Adrenal gland (tissue), 12 donors: Measurements from ENCODE around the gene KCND2. TPM values are rescaled to one million over a fixed set of nuclear protein-coding genes. Genes with fewer than 3 reads are reported as not detected.

Source experiments
- DNase-seq, 7 donors: peaks; one replicate each; pipeline ENCODE4 v3.0.0-alpha.2; 2019 to 2020
- H3K27ac ChIP-seq, 5 donors: fragments of 200-600 bp; sonication (generic) in 4 of 5; 1 replicate in 3 of 5; 2 replicates in 2 of 5; pipeline versions ENCODE4 v1.5.1 to v1.8.0; 2016 to 2020; ENCODE audit warnings: mild to moderate bottlenecking in 1 of 5
- H3K27me3 ChIP-seq: fragments of 200-600 bp; 2 replicates; pipeline ENCODE4 v1.8.0; 2021
- H3K36me3 ChIP-seq, 2 donors: fragments of 200-600 bp; replicated peaks in 1 of 2; 1 replicate in 1 of 2; 2 replicates in 1 of 2; pipeline versions ENCODE4 v1.5.1 to v1.8.0; 2018 to 2022
- H3K4me1 ChIP-seq, 2 donors: fragments of 200-600 bp; replicated peaks in 1 of 2; 1 replicate in 1 of 2; 2 replicates in 1 of 2; pipeline versions ENCODE4 v1.5.1 to v1.8.0; 2018 to 2021
- H3K4me3 ChIP-seq, 4 donors: fragments of 200-600 bp; sonication (generic) in 3 of 4; one replicate each; pipeline ENCODE4 v1.5.1; 2016 to 2018
- H3K9me3 ChIP-seq, 3 donors: fragments of 200-600 bp; sonication (generic) in 1 of 3; replicated peaks in 1 of 3; 1 replicate in 2 of 3; 2 replicates in 1 of 3; pipeline versions ENCODE4 v1.5.1 to v1.8.0; 2016 to 2021
- POLR2A ChIP-seq, 2 donors: fragments of 450-650 bp; IDR thresholded peaks; one replicate each; pipeline ENCODE4 v1.6.1; 2017; ENCODE audit warnings: antibody characterized with exemption in 2 of 2, mild to moderate bottlenecking in 2 of 2, moderate library complexity in 1 of 2
- WGBS, 4 donors: extraction: QIAGEN DNeasy Blood & Tissue Kit in 2 of 4; methylation state at CpG; one replicate each; pipeline versions ENCODE4 v1.1.5 to v1.1.7; 2013 to 2017; 5-methylcytosine and 5-hydroxymethylcytosine counted together
- intact Hi-C, 2 donors: fragments of 100-400 bp; cut with DNase I; formaldehyde crosslinking; loops; one replicate each; pipeline versions ENCODE4 v1.14.1 to v1.15.0; 2022 to 2023
- polyA plus RNA-seq, 3 donors: library from polyadenylated mRNA; stranded (reverse); fragments of 200-250 nt in 2 of 3; fragments of 350-450 nt in 1 of 3; fragmentation: Illumina TruSeq in 1 of 3; extraction: RNeasy Lipid Tissue Mini Kit (QIAGEN cat#74804) in 1 of 3; gene quantifications; one replicate each; pipeline ENCODE4 v1.2.3, GENCODE V29; 2013 to 2014
- total RNA-seq, 9 donors: library from RNA; depleted of rRNA in 4 of 9; stranded (reverse); fragments of >200 nt in 4 of 9; fragments of 120-200 nt in 1 of 9; fragmentation: NEBNext Ultra II Directional in 1 of 9; extraction: Animal tissue kit (Norgen Biotek cat#: 25700) in 1 of 9; gene quantifications; one replicate each; pipeline versions ENCODE4 v1.1.0 to v1.2.4, GENCODE V29; 2013 to 2023
- TF ChIP-seq, protein P1 (sequence below), 6 experiments: fragments of 450-650 bp in 4 of 6; fragments of 200-600 bp in 2 of 6; sonication (generic) in 1 of 6; IDR thresholded peaks; 1 replicate in 5 of 6; 2 replicates in 1 of 6; pipeline versions ENCODE4 v1.5.1 to v1.8.0; 2016 to 2021; ENCODE audit warnings: antibody characterized with exemption in 6 of 6, mild to moderate bottlenecking in 2 of 6, moderate library complexity in 1 of 6
- donor health status: healthy with polysubstance abuse.
- donor health status: Bipolar disorder and iron deficiency.
- donor health status: DM: yes; HTN: yes; CAD: no.
- donor health status: DM: no; HTN: no; CAD: no.
- donor health status: DM: no; HTN: no; CAD: no.
- donor health status: DM: yes; HTN: yes; CAD: no.

The KCND2 gene
- total and polyA plus RNA-seq, 12 donors: 0.24 to 3.0 (median 0.81) TPM

DNA sequence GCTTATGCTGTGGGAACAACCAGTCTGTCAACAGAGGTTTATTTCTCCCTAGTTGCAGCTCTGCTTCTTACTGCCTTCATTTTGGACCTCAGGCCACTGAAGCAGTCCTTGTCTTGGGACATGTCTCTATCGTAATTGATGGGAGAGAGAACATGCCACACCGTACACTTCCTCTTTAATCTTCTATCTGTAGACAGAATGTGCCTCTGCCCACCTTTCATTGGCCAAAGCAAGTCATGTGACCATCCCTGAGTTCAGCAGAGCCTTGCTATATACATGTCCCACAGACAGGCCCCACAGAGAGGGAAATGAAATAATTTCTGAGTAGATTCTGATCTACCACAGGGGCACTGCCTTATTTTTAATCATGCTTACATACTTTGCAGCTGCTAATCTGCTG, 98.0 kb downstream of the KCND2 start:
- Histone ChIP-seq H3K4me3 (no peak overlapping the region), H3K4me1 (no peaks in the 10 kb centered on the region), H3K27ac (no peak overlapping the region), H3K9me3 (no peaks in the 10 kb centered on the region), H3K36me3 (no peaks in the 10 kb centered on the region), H3K27me3 (no peaks in the 10 kb centered on the region)
- no peak for DNase-seq
- intact Hi-C loops: no loop called here
- WGBS, 4 donors: 71 to 80% (median 75%) methylated on average over 2 of the region's 2 CpGs
- TF ChIP-seq, protein P1, sequence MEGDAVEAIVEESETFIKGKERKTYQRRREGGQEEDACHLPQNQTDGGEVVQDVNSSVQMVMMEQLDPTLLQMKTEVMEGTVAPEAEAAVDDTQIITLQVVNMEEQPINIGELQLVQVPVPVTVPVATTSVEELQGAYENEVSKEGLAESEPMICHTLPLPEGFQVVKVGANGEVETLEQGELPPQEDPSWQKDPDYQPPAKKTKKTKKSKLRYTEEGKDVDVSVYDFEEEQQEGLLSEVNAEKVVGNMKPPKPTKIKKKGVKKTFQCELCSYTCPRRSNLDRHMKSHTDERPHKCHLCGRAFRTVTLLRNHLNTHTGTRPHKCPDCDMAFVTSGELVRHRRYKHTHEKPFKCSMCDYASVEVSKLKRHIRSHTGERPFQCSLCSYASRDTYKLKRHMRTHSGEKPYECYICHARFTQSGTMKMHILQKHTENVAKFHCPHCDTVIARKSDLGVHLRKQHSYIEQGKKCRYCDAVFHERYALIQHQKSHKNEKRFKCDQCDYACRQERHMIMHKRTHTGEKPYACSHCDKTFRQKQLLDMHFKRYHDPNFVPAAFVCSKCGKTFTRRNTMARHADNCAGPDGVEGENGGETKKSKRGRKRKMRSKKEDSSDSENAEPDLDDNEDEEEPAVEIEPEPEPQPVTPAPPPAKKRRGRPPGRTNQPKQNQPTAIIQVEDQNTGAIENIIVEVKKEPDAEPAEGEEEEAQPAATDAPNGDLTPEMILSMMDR (IDR thresholded peaks at IDR 0.05): no peak
- TF ChIP-seq POLR2A (IDR thresholded peaks at IDR 0.05): no peak

DNA sequence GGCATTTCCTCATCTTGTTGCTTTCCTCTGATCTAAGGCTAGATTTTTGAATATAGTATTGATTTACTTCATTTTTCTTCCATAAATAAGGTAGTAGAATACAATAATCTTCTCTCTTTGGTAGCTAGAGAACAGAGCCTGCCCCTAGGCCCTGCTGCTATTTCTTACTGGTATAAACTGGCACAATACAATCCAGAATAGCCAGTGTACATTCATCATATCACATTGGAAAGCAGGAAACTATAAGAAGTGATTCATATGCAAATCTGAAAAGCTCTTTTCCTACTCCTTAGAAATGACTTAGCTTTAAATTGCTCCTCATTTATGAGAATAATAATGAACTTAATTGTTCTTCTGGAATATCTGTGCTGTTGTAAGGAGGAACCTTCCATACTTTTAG, 100.2 kb downstream of the KCND2 start:
- intact Hi-C loops: no loop called here
- no peak overlapping the region for H3K4me3 ChIP-seq
- H3K9me3 ChIP-seq: no peaks in the 10 kb centered on the region
- H3K27me3 ChIP-seq: no peaks in the 10 kb centered on the region
- H3K36me3 ChIP-seq: no peaks in the 10 kb centered on the region
- no peak overlapping the region for H3K27ac ChIP-seq
- no peak for DNase-seq
- no peaks in the 10 kb centered on the region for H3K4me1 ChIP-seq
- no peak for TF ChIP-seq POLR2A (IDR thresholded peaks at IDR 0.05)
- TF ChIP-seq, protein P1 (IDR thresholded peaks at IDR 0.05): no peak

DNA sequence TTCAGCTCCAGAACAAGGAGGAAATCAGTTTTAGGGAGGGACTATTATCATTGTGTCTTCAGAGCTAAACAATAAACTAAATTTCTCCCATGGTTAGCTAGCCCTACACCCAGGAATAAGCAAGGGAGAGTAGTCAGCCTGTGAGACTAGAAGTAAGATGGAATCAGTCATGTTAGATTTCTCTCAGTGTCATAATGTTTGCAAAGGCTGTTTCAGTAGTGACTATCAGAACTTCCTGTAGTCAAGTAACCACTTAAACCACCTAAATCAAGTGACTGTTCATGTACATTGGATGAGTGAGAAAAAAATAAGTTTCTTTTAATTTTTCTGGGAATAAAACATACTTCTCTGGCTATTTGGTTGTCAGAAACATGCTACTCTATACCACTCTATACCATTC, 121.6 kb downstream of the KCND2 start:
- Histone ChIP-seq H3K9me3 (no peaks in the 10 kb centered on the region), H3K27me3 (no peaks in the 10 kb centered on the region), H3K4me1 (no peaks in the 10 kb centered on the region), H3K27ac (no peak overlapping the region), H3K4me3 (no peak overlapping the region), H3K36me3 (no peaks in the 10 kb centered on the region)
- intact Hi-C loops: no loop called here
- TF ChIP-seq POLR2A (IDR thresholded peaks at IDR 0.05): no peak
- TF ChIP-seq, protein P1 (IDR thresholded peaks at IDR 0.05): no peak
- DNase-seq: no peak

DNA sequence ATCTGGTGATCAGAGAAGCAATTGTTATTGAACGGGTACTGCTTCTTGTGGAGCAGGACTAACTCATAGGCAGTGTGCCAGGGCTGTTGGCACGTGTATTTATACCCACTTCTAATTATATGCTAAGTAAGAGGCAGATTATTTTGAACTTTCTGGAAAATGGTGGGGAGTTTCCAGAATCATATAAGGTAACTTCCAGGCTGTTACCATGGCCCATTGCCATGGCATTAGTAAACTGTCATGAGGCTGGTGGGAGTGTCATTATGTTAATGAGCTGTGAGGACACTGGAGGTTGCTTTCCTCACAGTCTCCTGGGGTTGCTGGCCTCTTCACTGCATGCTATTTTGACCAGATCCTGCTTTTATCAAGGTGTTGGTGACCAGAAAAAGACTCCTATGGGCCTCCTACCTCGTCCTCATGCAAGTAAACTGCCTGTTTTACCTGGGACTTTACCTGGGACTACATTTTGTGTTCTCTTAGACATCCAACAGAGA, 122.6 kb downstream of the KCND2 start:
- 72 to 82% (median 78%) methylated on average over 3 of the region's 3 CpGs for WGBS, 4 donors
- no peak for TF ChIP-seq POLR2A (IDR thresholded peaks at IDR 0.05)
- TF ChIP-seq, protein P1 (IDR thresholded peaks at IDR 0.05): no peak
- no peaks in the 10 kb centered on the region for H3K27me3 ChIP-seq
- H3K27ac ChIP-seq: no peak overlapping the region
- intact Hi-C loops: no loop called here
- no peaks in the 10 kb centered on the region for H3K36me3 ChIP-seq
- DNase-seq: no peak
- H3K4me3 ChIP-seq: no peak overlapping the region
- no peaks in the 10 kb centered on the region for H3K9me3 ChIP-seq
- no peaks in the 10 kb centered on the region for H3K4me1 ChIP-seq
